Measurements from ENCODE around the gene STEAP3.

The STEAP3 gene

GRCh38 chr2:119206201-119206600 lies 17.4 kb upstream of the STEAP3 start:
- Histone ChIP-seq H3K4me3 (no peak overlapping the region), H3K9me3 (no peaks in the 10 kb centered on the region), H3K4me1 (no peaks in the 10 kb centered on the region), H3K27me3 (ENCODE audit: low read depth) (peaks cover 5% of the 10 kb centered on the region; the same call in 1 of the 2 replicates), H3K36me3 (replicated peaks) (no peaks in the 10 kb centered on the region)
- DNase-seq (ENCODE audit: low spot score in 2 of 2) = no peak
- in situ Hi-C loops (cut with MboI; ENCODE audit: low sequenced_read_pairs) = no loop called here

- in situ Hi-C loops (cut with MboI; ENCODE audit: low sequenced_read_pairs) = no loop called here
- DNase-seq (ENCODE audit: low spot score in 2 of 2) = no peak
- H3K4me1 ChIP-seq = no peaks in the 10 kb centered on the region
- no peaks in the 10 kb centered on the region for H3K9me3 ChIP-seq
- H3K27me3 ChIP-seq (ENCODE audit: low read depth) = peaks cover 8% of the 10 kb centered on the region
- no peaks in the 10 kb centered on the region for H3K36me3 ChIP-seq (replicated peaks)
- no peak overlapping the region for H3K4me3 ChIP-seq
Observed at GRCh38 chr2:119207447-119207846, 16.2 kb upstream of the STEAP3 start.

- in situ Hi-C loops (cut with MboI; ENCODE audit: low sequenced_read_pairs) = no loop called here
- Histone ChIP-seq H3K9me3 (no peaks in the 10 kb centered on the region), H3K4me1 (no peaks in the 10 kb centered on the region), H3K4me3 (no peak overlapping the region), H3K36me3 (replicated peaks) (no peaks in the 10 kb centered on the region), H3K27me3 (ENCODE audit: low read depth) (peaks cover 8% of the 10 kb centered on the region)
- DNase-seq (ENCODE audit: low spot score in 2 of 2) = no peak
Observed at GRCh38 chr2:119208791-119209203, 14.8 kb upstream of the STEAP3 start.

GRCh38 chr2:119212139-119212800 lies 11.4 kb upstream of the STEAP3 start:
- H3K27me3 ChIP-seq (ENCODE audit: low read depth) = peaks cover 8% of the 10 kb centered on the region
- no peak overlapping the region for H3K4me3 ChIP-seq
- no peaks in the 10 kb centered on the region for H3K4me1 ChIP-seq
- no peaks in the 10 kb centered on the region for H3K36me3 ChIP-seq (replicated peaks)
- in situ Hi-C loops (cut with MboI; ENCODE audit: low sequenced_read_pairs) = no loop called here
- H3K9me3 ChIP-seq = no peaks in the 10 kb centered on the region
- no peak for DNase-seq (ENCODE audit: low spot score in 2 of 2)

GRCh38 chr2:119214453-119215037 lies 9.1 kb upstream of the STEAP3 start:
- no peaks in the 10 kb centered on the region for H3K4me1 ChIP-seq
- no peak overlapping the region for H3K4me3 ChIP-seq
- DNase-seq (ENCODE audit: low spot score in 2 of 2) = no peak
- in situ Hi-C loops (cut with MboI; ENCODE audit: low sequenced_read_pairs) = no loop called here
- no peaks in the 10 kb centered on the region for H3K9me3 ChIP-seq
- H3K27me3 ChIP-seq (ENCODE audit: low read depth) = peaks cover 5% of the 10 kb centered on the region
- no peaks in the 10 kb centered on the region for H3K36me3 ChIP-seq (replicated peaks)

- H3K9me3 ChIP-seq = no peaks in the 10 kb centered on the region
Observed at GRCh38 chr2:119216994-119217393, 6.6 kb upstream of the STEAP3 start.

GRCh38 chr2:119218478-119219064 lies 5.1 kb upstream of the STEAP3 start:
- DNase-seq (ENCODE audit: low spot score in 2 of 2) = peak in 1 of 2 experiments; percentile 64
- in situ Hi-C loops (cut with MboI; ENCODE audit: low sequenced_read_pairs) = no loop called here
- H3K4me1 ChIP-seq = no peaks in the 10 kb centered on the region
- H3K27me3 ChIP-seq (ENCODE audit: low read depth) = no peaks in the 10 kb centered on the region
- no peak overlapping the region for H3K4me3 ChIP-seq
- H3K36me3 ChIP-seq (replicated peaks) = no peaks in the 10 kb centered on the region
- no peaks in the 10 kb centered on the region for H3K9me3 ChIP-seq

More at GRCh38 chr2:119216994-119217393, 6.6 kb upstream of the STEAP3 start:
- DNase-seq (ENCODE audit: low spot score in 2 of 2) = no peak
- H3K4me1 ChIP-seq = no peaks in the 10 kb centered on the region
- in situ Hi-C loops (cut with MboI; ENCODE audit: low sequenced_read_pairs) = no loop called here
- no peak overlapping the region for H3K4me3 ChIP-seq
- H3K27me3 ChIP-seq (ENCODE audit: low read depth) = no peaks in the 10 kb centered on the region; the same call in 1 of the 2 replicates
- no peaks in the 10 kb centered on the region for H3K36me3 ChIP-seq (replicated peaks)

- no peak overlapping the region for H3K4me3 ChIP-seq
- in situ Hi-C loops (cut with MboI; ENCODE audit: low sequenced_read_pairs) = no loop called here
- H3K36me3 ChIP-seq (replicated peaks) = no peaks in the 10 kb centered on the region
- H3K4me1 ChIP-seq = no peaks in the 10 kb centered on the region
- no peaks in the 10 kb centered on the region for H3K27me3 ChIP-seq (ENCODE audit: low read depth)
- no peak for DNase-seq (ENCODE audit: low spot score in 2 of 2)
- H3K9me3 ChIP-seq = no peaks in the 10 kb centered on the region
Observed at GRCh38 chr2:119219873-119220272, 3.8 kb upstream of the STEAP3 start.

GRCh38 chr2:119220720-119221301 lies 2.8 kb upstream of the STEAP3 start:
- Histone ChIP-seq H3K4me3 (no peak overlapping the region), H3K36me3 (replicated peaks) (no peaks in the 10 kb centered on the region), H3K4me1 (no peaks in the 10 kb centered on the region), H3K27me3 (ENCODE audit: low read depth) (no peaks in the 10 kb centered on the region), H3K9me3 (no peaks in the 10 kb centered on the region)
- no peak for DNase-seq (ENCODE audit: low spot score in 2 of 2)
- in situ Hi-C loops (cut with MboI; ENCODE audit: low sequenced_read_pairs) = no loop called here

GRCh38 chr2:119221609-119222008 lies 2.0 kb upstream of the STEAP3 start:
- no peaks in the 10 kb centered on the region for H3K9me3 ChIP-seq
- no peaks in the 10 kb centered on the region for H3K4me1 ChIP-seq
- no peak overlapping the region for H3K4me3 ChIP-seq
- H3K36me3 ChIP-seq (replicated peaks) = no peaks in the 10 kb centered on the region
- in situ Hi-C loops (cut with MboI; ENCODE audit: low sequenced_read_pairs) = no loop called here
- DNase-seq (ENCODE audit: low spot score in 2 of 2) = no peak
- H3K27me3 ChIP-seq (ENCODE audit: low read depth) = no peaks in the 10 kb centered on the region

GRCh38 chr2:119222213-119222612 lies 1.4 kb upstream of the STEAP3 start:
- no peak for DNase-seq (ENCODE audit: low spot score in 2 of 2)
- Histone ChIP-seq H3K36me3 (replicated peaks) (no peaks in the 10 kb centered on the region), H3K27me3 (ENCODE audit: low read depth) (no peaks in the 10 kb centered on the region), H3K4me1 (no peaks in the 10 kb centered on the region), H3K9me3 (no peaks in the 10 kb centered on the region), H3K4me3 (no peak overlapping the region)
- in situ Hi-C loops (cut with MboI; ENCODE audit: low sequenced_read_pairs) = no loop called here

GRCh38 chr2:119222863-119223520 lies 642 bp upstream of the STEAP3 start:
- H3K4me3 ChIP-seq = peak overlapping the region; percentile 71
- H3K36me3 ChIP-seq (replicated peaks) = no peaks in the 10 kb centered on the region
- no peak for DNase-seq (ENCODE audit: low spot score in 2 of 2)
- no peaks in the 10 kb centered on the region for H3K9me3 ChIP-seq
- no peaks in the 10 kb centered on the region for H3K4me1 ChIP-seq
- in situ Hi-C loops (cut with MboI; ENCODE audit: low sequenced_read_pairs) = no loop called here
- no peaks in the 10 kb centered on the region for H3K27me3 ChIP-seq (ENCODE audit: low read depth)

- in situ Hi-C loops (cut with MboI; ENCODE audit: low sequenced_read_pairs) = no loop called here
- no peaks in the 10 kb centered on the region for H3K27me3 ChIP-seq (ENCODE audit: low read depth)
- no peaks in the 10 kb centered on the region for H3K36me3 ChIP-seq (replicated peaks)
- no peaks in the 10 kb centered on the region for H3K9me3 ChIP-seq
- H3K4me1 ChIP-seq = no peaks in the 10 kb centered on the region
- peak overlapping the region; percentile 71 for H3K4me3 ChIP-seq
- DNase-seq (ENCODE audit: low spot score in 2 of 2) = no peak
Observed at GRCh38 chr2:119224391-119225104, 914 bp downstream of the STEAP3 start.

All from HAP-1 (cell line).